Caco-2 (cell line): ENCODE data around the gene TAF6. TPM values are rescaled to one million over a fixed set of nuclear protein-coding genes. Genes with fewer than 3 reads are reported as not detected.

ENCODE experiments used
- BruUV-seq: library from RNA; stranded (reverse); fragments of 400-500 nt; replicated peaks from 2 replicates; lab custom pipeline; 2021; lab: Mats Ljungman, UMichigan
- CTCF ChIA-PET: fragments of 300-600 bp; sonication (Branson Sonifier 250); formaldehyde crosslinking; loops from one replicate; lab custom pipeline; 2022; ENCODE audit warnings: antibody characterized with exemption; lab: Charles Lee
- POLR2A ChIA-PET: fragments of 300-600 bp; sonication (Branson Sonifier 250); formaldehyde crosslinking; loops from one replicate; lab custom pipeline; 2022; ENCODE audit warnings: antibody characterized with exemption; lab: Charles Lee
- DNase-seq, 2 experiments: peaks; one replicate each; pipeline versions ENCODE4 v3.0.0 to v3.0.0-alpha.2; 2020 to 2022
- H3K27me3 ChIP-seq: replicated peaks from 2 replicates; pipeline ENCODE4 v1.6.0; 2011; ENCODE audit warnings: low read length; ENCODE audit not compliant: control insufficient read depth, insufficient read depth
- H3K36me3 ChIP-seq: 2 replicates; pipeline ENCODE4 v1.5.1; 2011; ENCODE audit warnings: low read length; ENCODE audit not compliant: control insufficient read depth, insufficient read depth
- H3K4me1 ChIP-seq: fragments of 250-450 bp; sonication (Bioruptor Pico); 2 replicates; pipeline ENCODE4 v1.5.1; 2020; ENCODE audit warnings: mild to moderate bottlenecking
- H3K4me3 ChIP-seq: 2 replicates; pipeline ENCODE4 v1.5.1; 2011; ENCODE audit warnings: low read depth, mild to moderate bottlenecking, control low read depth, low read length
- H3K9me3 ChIP-seq: fragments of 250-450 bp; sonication (Bioruptor Pico); 2 replicates; pipeline ENCODE4 v1.5.1; 2020; ENCODE audit warnings: mild to moderate bottlenecking, moderate library complexity
- H3K27ac Mint-ChIP-seq: one replicate; pipeline ENCODE4 v1.8.0; 2022; ENCODE audit warnings: mixed read lengths; ENCODE audit not compliant: unreplicated experiment
- H3K27me3 Mint-ChIP-seq: one replicate; pipeline ENCODE4 v1.8.0; 2022; ENCODE audit warnings: mixed read lengths; ENCODE audit not compliant: insufficient read depth, unreplicated experiment
- H3K36me3 Mint-ChIP-seq: one replicate; pipeline ENCODE4 v1.8.0; 2022; ENCODE audit warnings: mild to moderate bottlenecking, mixed read lengths; ENCODE audit not compliant: insufficient read depth, unreplicated experiment
- H3K4me1 Mint-ChIP-seq: one replicate; pipeline ENCODE4 v1.8.0; 2022; ENCODE audit warnings: low read depth, mixed read lengths; ENCODE audit not compliant: unreplicated experiment
- H3K4me3 Mint-ChIP-seq: one replicate; pipeline ENCODE4 v1.8.0; 2022; ENCODE audit warnings: mild to moderate bottlenecking, moderate library complexity, mixed read lengths; ENCODE audit not compliant: unreplicated experiment
- H3K9me3 Mint-ChIP-seq: one replicate; pipeline ENCODE4 v1.8.0; 2022; ENCODE audit warnings: mixed read lengths; ENCODE audit not compliant: unreplicated experiment
- intact Hi-C: fragments of 100-400 bp; cut with micrococcal nuclease; formaldehyde crosslinking; loops from one replicate; pipeline ENCODE4 v1.10.0; 2022; ENCODE audit not compliant: unreplicated experiment
- total RNA-seq: library from RNA; stranded (reverse); gene quantifications from 2 replicates; pipeline ENCODE4 v1.2.3, GENCODE V29; 2022
- TF ChIP-seq, protein P1 (sequence below), 2 experiments: fragments of 200-600 bp in 1 of 2; IDR thresholded peaks; 1 replicate in 1 of 2; 2 replicates in 1 of 2; pipeline versions ENCODE4 v1.5.1 to v1.8.0; 2011 to 2022; ENCODE audit warnings: antibody characterized with exemption in 1 of 2, control low read depth in 1 of 2, inconsistent platforms in 1 of 2, low read depth in 1 of 2, low read length in 1 of 2, mild to moderate bottlenecking in 1 of 2, moderate library complexity in 1 of 2; ENCODE audit not compliant: insufficient read depth in 1 of 2, severe bottlenecking in 1 of 2, unreplicated experiment in 1 of 2

The TAF6 gene
- total RNA-seq, 1 experiment from 2014 or later: 81.2 TPM

DNA sequence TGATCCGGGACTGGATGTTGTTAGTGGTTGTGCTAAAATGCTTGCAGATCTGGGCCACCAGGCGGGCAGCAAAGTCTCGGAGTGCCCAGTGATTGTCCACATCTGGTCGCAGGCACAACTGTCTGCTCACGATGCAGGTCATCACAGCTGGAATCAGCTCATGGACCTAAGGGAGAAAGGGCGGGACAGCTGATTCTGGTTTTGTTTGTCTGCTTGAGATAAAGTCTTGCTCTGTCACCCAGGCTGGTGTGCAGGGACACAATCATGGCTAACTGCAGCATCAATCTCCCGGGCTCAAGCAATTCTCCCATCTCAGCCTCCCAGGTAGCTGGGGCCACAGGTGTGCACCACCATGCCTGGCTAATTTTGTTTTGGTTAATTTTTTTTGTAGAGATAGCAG, 8.0 kb downstream of the TAF6 start:
- H3K4me3 Mint-ChIP-seq: no peak overlapping the region
- peaks cover 5% of the 10 kb centered on the region for H3K4me1 Mint-ChIP-seq
- peaks cover 4% of the 10 kb centered on the region for H3K9me3 Mint-ChIP-seq
- no peaks in the 10 kb centered on the region for H3K9me3 ChIP-seq
- no peak overlapping the region for H3K27ac Mint-ChIP-seq
- H3K36me3 ChIP-seq: peaks cover 2% of the 10 kb centered on the region; the same call in 1 of the 2 replicates
- no peak for DNase-seq
- no peaks in the 10 kb centered on the region for H3K4me1 ChIP-seq
- peaks cover 68% of the 10 kb centered on the region for H3K36me3 Mint-ChIP-seq
- intact Hi-C loops: no loop called here
- CTCF ChIA-PET: no interaction called here
- no peaks in the 10 kb centered on the region for H3K27me3 ChIP-seq
- no peaks in the 10 kb centered on the region for H3K27me3 Mint-ChIP-seq
- no peak overlapping the region for H3K4me3 ChIP-seq
- TF ChIP-seq, protein P1, sequence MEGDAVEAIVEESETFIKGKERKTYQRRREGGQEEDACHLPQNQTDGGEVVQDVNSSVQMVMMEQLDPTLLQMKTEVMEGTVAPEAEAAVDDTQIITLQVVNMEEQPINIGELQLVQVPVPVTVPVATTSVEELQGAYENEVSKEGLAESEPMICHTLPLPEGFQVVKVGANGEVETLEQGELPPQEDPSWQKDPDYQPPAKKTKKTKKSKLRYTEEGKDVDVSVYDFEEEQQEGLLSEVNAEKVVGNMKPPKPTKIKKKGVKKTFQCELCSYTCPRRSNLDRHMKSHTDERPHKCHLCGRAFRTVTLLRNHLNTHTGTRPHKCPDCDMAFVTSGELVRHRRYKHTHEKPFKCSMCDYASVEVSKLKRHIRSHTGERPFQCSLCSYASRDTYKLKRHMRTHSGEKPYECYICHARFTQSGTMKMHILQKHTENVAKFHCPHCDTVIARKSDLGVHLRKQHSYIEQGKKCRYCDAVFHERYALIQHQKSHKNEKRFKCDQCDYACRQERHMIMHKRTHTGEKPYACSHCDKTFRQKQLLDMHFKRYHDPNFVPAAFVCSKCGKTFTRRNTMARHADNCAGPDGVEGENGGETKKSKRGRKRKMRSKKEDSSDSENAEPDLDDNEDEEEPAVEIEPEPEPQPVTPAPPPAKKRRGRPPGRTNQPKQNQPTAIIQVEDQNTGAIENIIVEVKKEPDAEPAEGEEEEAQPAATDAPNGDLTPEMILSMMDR (IDR thresholded peaks at IDR 0.05; ENCODE audit: insufficient read depth in 1 of 2, low read depth in 1 of 2, low read length in 1 of 2, severe bottlenecking in 1 of 2, unreplicated experiment in 1 of 2): no peak
- POLR2A ChIA-PET: interaction anchor here (1.3 kb wide), 1 partner anchor 9 kb away, joined by 4 read pairs; the partner anchor contains the start of genes AP4M1 and MCM7
- BruUV-seq: no TSS peak

GRCh38 chr7:100109521-100110163, 9.5 kb downstream of the TAF6 start:
- H3K9me3 ChIP-seq: no peaks in the 10 kb centered on the region
- Mint-ChIP-seq H3K9me3 (no peaks in the 10 kb centered on the region), H3K27ac (no peak overlapping the region), H3K4me1 (no peaks in the 10 kb centered on the region), H3K36me3 (peaks cover 65% of the 10 kb centered on the region), H3K4me3 (no peak overlapping the region), H3K27me3 (no peaks in the 10 kb centered on the region)
- POLR2A ChIA-PET: no interaction called here
- H3K4me3 ChIP-seq: no peak overlapping the region
- intact Hi-C loops: no loop called here
- H3K4me1 ChIP-seq: no peaks in the 10 kb centered on the region
- peak in 1 of 2 experiments; percentile 34 for DNase-seq
- peaks cover 4% of the 10 kb centered on the region for H3K36me3 ChIP-seq
- TF ChIP-seq, protein P1 (IDR thresholded peaks at IDR 0.05; ENCODE audit: insufficient read depth in 1 of 2, low read depth in 1 of 2, low read length in 1 of 2, severe bottlenecking in 1 of 2, unreplicated experiment in 1 of 2): peak in 1 of 2 experiments; percentile 45
- CTCF ChIA-PET: no interaction called here
- no TSS peak for BruUV-seq
- H3K27me3 ChIP-seq: no peaks in the 10 kb centered on the region

- H3K27me3 ChIP-seq: no peaks in the 10 kb centered on the region
- Mint-ChIP-seq H3K27me3 (no peaks in the 10 kb centered on the region), H3K27ac (peak overlapping the region; percentile 21), H3K9me3 (no peaks in the 10 kb centered on the region), H3K36me3 (peaks cover 65% of the 10 kb centered on the region), H3K4me3 (no peak overlapping the region), H3K4me1 (no peaks in the 10 kb centered on the region)
- CTCF ChIA-PET: no interaction called here
- no peaks in the 10 kb centered on the region for H3K4me1 ChIP-seq
- DNase-seq: no peak
- no peak overlapping the region for H3K4me3 ChIP-seq
- POLR2A ChIA-PET: no interaction called here
- TF ChIP-seq, protein P1 (IDR thresholded peaks at IDR 0.05; ENCODE audit: insufficient read depth in 1 of 2, low read depth in 1 of 2, low read length in 1 of 2, severe bottlenecking in 1 of 2, unreplicated experiment in 1 of 2): no peak
- H3K9me3 ChIP-seq: no peaks in the 10 kb centered on the region
- intact Hi-C loops: no loop called here
- peaks cover 4% of the 10 kb centered on the region for H3K36me3 ChIP-seq
- BruUV-seq: no TSS peak
These were observed 11.3 kb downstream of the TAF6 start for GRCh38 chr7:100107890-100108289.
